Ishikawa (cell line): Measurements from ENCODE around the gene TRHDE.

Experiments
- CEBPB ChIP-seq: IDR thresholded peaks from 2 replicates; pipeline ENCODE4 v1.6.1; 2012
- CREB1 ChIP-seq: IDR thresholded peaks from 2 replicates; pipeline ENCODE4 v1.6.1; 2012; ENCODE audit warnings: low read depth
- EGR1 ChIP-seq: IDR thresholded peaks from 2 replicates; pipeline ENCODE4 v1.6.1; 2012
- EP300 ChIP-seq: IDR thresholded peaks from 2 replicates; pipeline ENCODE4 v1.6.1; 2012; ENCODE audit warnings: borderline replicate concordance
- FOXM1 ChIP-seq: IDR thresholded peaks from 2 replicates; pipeline ENCODE4 v1.6.1; 2012; ENCODE audit warnings: low read depth, borderline replicate concordance
- NFIC ChIP-seq: IDR thresholded peaks from 2 replicates; pipeline ENCODE4 v1.6.1; 2012
- RAD21 ChIP-seq: IDR thresholded peaks from 2 replicates; pipeline ENCODE4 v1.6.1; 2012; ENCODE audit warnings: low read depth
- REST ChIP-seq: IDR thresholded peaks from 2 replicates; pipeline ENCODE4 v1.6.1; 2012; ENCODE audit warnings: low read depth, mild to moderate bottlenecking
- TAF1 ChIP-seq: IDR thresholded peaks from 2 replicates; pipeline ENCODE4 v1.6.1; 2012; ENCODE audit warnings: low read depth, mild to moderate bottlenecking
- TCF12 ChIP-seq: IDR thresholded peaks from 2 replicates; pipeline ENCODE4 v1.6.1; 2012; ENCODE audit warnings: low read depth
- TEAD4 ChIP-seq: IDR thresholded peaks from 2 replicates; pipeline ENCODE4 v1.6.1; 2012
- YY1 ChIP-seq: IDR thresholded peaks from 2 replicates; pipeline ENCODE4 v1.6.1; 2012; ENCODE audit warnings: low read depth
- ZBTB7A ChIP-seq: IDR thresholded peaks from 2 replicates; pipeline ENCODE4 v1.6.1; 2012; ENCODE audit warnings: low read depth
- TF ChIP-seq, protein P1 (sequence below): IDR thresholded peaks from 2 replicates; pipeline ENCODE4 v1.6.1; 2012
- TF ChIP-seq, protein P2 (sequence below): IDR thresholded peaks from 2 replicates; pipeline ENCODE4 v1.6.1; 2012

Gene TRHDE

GRCh38 chr12:72297666-72298065 is 25.5 kb downstream of the TRHDE start:
- TF ChIP-seq RAD21, result no peak
- TF ChIP-seq, protein P1, sequence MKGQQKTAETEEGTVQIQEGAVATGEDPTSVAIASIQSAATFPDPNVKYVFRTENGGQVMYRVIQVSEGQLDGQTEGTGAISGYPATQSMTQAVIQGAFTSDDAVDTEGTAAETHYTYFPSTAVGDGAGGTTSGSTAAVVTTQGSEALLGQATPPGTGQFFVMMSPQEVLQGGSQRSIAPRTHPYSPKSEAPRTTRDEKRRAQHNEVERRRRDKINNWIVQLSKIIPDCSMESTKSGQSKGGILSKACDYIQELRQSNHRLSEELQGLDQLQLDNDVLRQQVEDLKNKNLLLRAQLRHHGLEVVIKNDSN, result no peak
- TF ChIP-seq TEAD4, result no peak
- no peak for TF ChIP-seq CEBPB
- TF ChIP-seq TAF1, result no peak
- TF ChIP-seq YY1, result no peak
- TF ChIP-seq EP300, result no peak
- TF ChIP-seq TCF12, result no peak
- no peak for TF ChIP-seq NFIC
- no peak for TF ChIP-seq CREB1

DNA sequence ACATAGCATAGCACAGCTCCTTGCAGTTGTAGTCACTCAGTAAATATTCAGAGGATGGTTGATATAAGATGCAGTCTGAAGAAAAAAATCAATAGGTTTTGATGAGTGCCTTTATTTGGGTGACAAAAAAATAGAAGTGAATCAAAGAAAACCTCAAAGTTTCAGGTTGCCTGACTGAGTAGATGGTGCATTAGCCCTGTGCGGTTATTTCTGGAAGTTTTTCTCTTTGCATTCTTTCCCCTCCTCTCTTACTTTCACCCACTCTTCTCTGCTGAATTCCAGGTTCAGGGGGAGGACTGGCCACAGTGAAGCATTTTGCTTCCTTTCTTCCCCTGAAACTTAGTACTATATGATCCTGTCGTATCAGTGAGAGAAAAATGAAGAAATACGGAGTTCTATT is 28.6 kb downstream of the TRHDE start:
- TF ChIP-seq CREB1, result no peak
- TF ChIP-seq ZBTB7A, result no peak
- no peak for TF ChIP-seq TEAD4
- TF ChIP-seq RAD21, result no peak
- no peak for TF ChIP-seq EP300
- no peak for TF ChIP-seq YY1
- TF ChIP-seq CEBPB, result no peak
- TF ChIP-seq REST, result no peak
- TF ChIP-seq, protein P1, result no peak
- TF ChIP-seq, protein P2, sequence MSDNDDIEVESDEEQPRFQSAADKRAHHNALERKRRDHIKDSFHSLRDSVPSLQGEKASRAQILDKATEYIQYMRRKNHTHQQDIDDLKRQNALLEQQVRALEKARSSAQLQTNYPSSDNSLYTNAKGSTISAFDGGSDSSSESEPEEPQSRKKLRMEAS, result no peak
- no peak for TF ChIP-seq TAF1
- TF ChIP-seq EGR1, result no peak
- TF ChIP-seq FOXM1, result no peak
- TF ChIP-seq NFIC, result no peak
- TF ChIP-seq TCF12, result no peak

- TF ChIP-seq, protein P2, result no peak
- TF ChIP-seq REST, result no peak
- no peak for TF ChIP-seq RAD21
- no peak for TF ChIP-seq TAF1
- no peak for TF ChIP-seq FOXM1
- no peak for TF ChIP-seq TEAD4
- TF ChIP-seq CEBPB, result no peak
Measured at GRCh38 chr12:72304751-72305150, 32.6 kb downstream of the TRHDE start.

- TF ChIP-seq ZBTB7A (no peak), FOXM1 (no peak), TAF1 (no peak), TEAD4 (no peak), RAD21 (no peak), REST (no peak), YY1 (no peak), NFIC (no peak), CEBPB (no peak), EP300 (no peak), CREB1 (no peak), TCF12 (no peak), EGR1 (no peak)
- TF ChIP-seq, protein P1, result no peak
- TF ChIP-seq, protein P2, result no peak
Measured at GRCh38 chr12:72307229-72307628, 35.1 kb downstream of the TRHDE start.
